ENCODE measurements around the gene CKAP2L. TPM values are rescaled to one million over a fixed set of nuclear protein-coding genes. Genes with fewer than 3 reads are reported as not detected.

CKAP2L gene
- polyA plus RNA-seq, 1 donor from 2014 or later: 0.78 TPM

GRCh38 chr2:112756207-112756606, 8.2 kb downstream of the CKAP2L start:
- no peak overlapping the region for H3K27ac ChIP-seq (ENCODE audit: low read length)
- no peak overlapping the region for H3K9ac ChIP-seq (ENCODE audit: low read length)
- H3K36me3 ChIP-seq (ENCODE audit: insufficient read depth, low read length): no peaks in the 10 kb centered on the region
- H3K9me2 ChIP-seq (ENCODE audit: insufficient read depth, low read length): no peaks in the 10 kb centered on the region
- no peaks in the 10 kb centered on the region for H4K20me1 ChIP-seq (ENCODE audit: insufficient read depth)
- H3K79me2 ChIP-seq (replicated peaks; ENCODE audit: insufficient read depth, low read length): no peaks in the 10 kb centered on the region
- no peaks in the 10 kb centered on the region for H3K27me3 ChIP-seq (ENCODE audit: insufficient read depth, low read depth, low read length)
- no peaks in the 10 kb centered on the region for H3F3A ChIP-seq (ENCODE audit: insufficient read depth, low read length, poor library complexity, severe bottlenecking)
- H2AFZ ChIP-seq (ENCODE audit: low read depth, low read length): no peak overlapping the region
- no peaks in the 10 kb centered on the region for H3K9me3 ChIP-seq (ENCODE audit: low read length)
- no peak overlapping the region for H3K4me3 ChIP-seq (ENCODE audit: low read length)
- H3K4me2 ChIP-seq (ENCODE audit: low read length): no peak overlapping the region
- TF ChIP-seq EP300 (conservative IDR thresholded peaks at IDR 0.05; ENCODE audit: poor library complexity, severe bottlenecking) (no peak), EZH2 (IDR thresholded peaks at IDR 0.05; ENCODE audit: borderline replicate concordance, insufficient read depth, low read length, poor library complexity, severe bottlenecking) (no peak), TAF1 (IDR thresholded peaks at IDR 0.05; ENCODE audit: low read depth) (no peak), CTCF (IDR thresholded peaks at IDR 0.05; ENCODE audit: poor library complexity, severe bottlenecking) (no peak), MXI1 (conservative IDR thresholded peaks at IDR 0.05; ENCODE audit: poor library complexity, severe bottlenecking) (no peak), POLR2AphosphoS5 (IDR thresholded peaks at IDR 0.05) (no peak), SMC3 (conservative IDR thresholded peaks at IDR 0.05; ENCODE audit: poor library complexity) (no peak), RAD21 (conservative IDR thresholded peaks at IDR 0.05) (no peak), REST (IDR thresholded peaks at IDR 0.05; ENCODE audit: borderline replicate concordance) (no peak)

- Histone ChIP-seq H3F3A (ENCODE audit: insufficient read depth, low read length, poor library complexity, severe bottlenecking) (no peaks in the 10 kb centered on the region), H3K9me3 (ENCODE audit: low read length) (no peaks in the 10 kb centered on the region), H3K9me2 (ENCODE audit: insufficient read depth, low read length) (no peaks in the 10 kb centered on the region), H3K36me3 (ENCODE audit: insufficient read depth, low read length) (no peaks in the 10 kb centered on the region), H2AFZ (ENCODE audit: low read depth, low read length) (no peak overlapping the region), H3K4me2 (ENCODE audit: low read length) (no peak overlapping the region), H3K4me3 (ENCODE audit: low read length) (no peak overlapping the region), H4K20me1 (ENCODE audit: insufficient read depth) (no peaks in the 10 kb centered on the region), H3K79me2 (replicated peaks; ENCODE audit: insufficient read depth, low read length) (no peaks in the 10 kb centered on the region), H3K27ac (ENCODE audit: low read length) (no peak overlapping the region), H3K9ac (ENCODE audit: low read length) (no peak overlapping the region), H3K27me3 (ENCODE audit: insufficient read depth, low read depth, low read length) (no peaks in the 10 kb centered on the region)
- TF ChIP-seq SMC3 (conservative IDR thresholded peaks at IDR 0.05; ENCODE audit: poor library complexity): no peak
- no peak for TF ChIP-seq REST (IDR thresholded peaks at IDR 0.05; ENCODE audit: borderline replicate concordance)
- TF ChIP-seq MXI1 (conservative IDR thresholded peaks at IDR 0.05; ENCODE audit: poor library complexity, severe bottlenecking): no peak
- TF ChIP-seq POLR2AphosphoS5 (IDR thresholded peaks at IDR 0.05): no peak
- TF ChIP-seq CTCF (IDR thresholded peaks at IDR 0.05; ENCODE audit: poor library complexity, severe bottlenecking): no peak
- no peak for TF ChIP-seq EP300 (conservative IDR thresholded peaks at IDR 0.05; ENCODE audit: poor library complexity, severe bottlenecking)
- no peak for TF ChIP-seq TAF1 (IDR thresholded peaks at IDR 0.05; ENCODE audit: low read depth)
- no peak for TF ChIP-seq RAD21 (conservative IDR thresholded peaks at IDR 0.05)
- TF ChIP-seq EZH2 (IDR thresholded peaks at IDR 0.05; ENCODE audit: borderline replicate concordance, insufficient read depth, low read length, poor library complexity, severe bottlenecking): no peak
Observed at GRCh38 chr2:112755444-112755843, 9.0 kb downstream of the CKAP2L start.
